ACHN (cell line): ENCODE results near the gene CPOX.

Source experiments
- DNase-seq: peaks from one replicate; pipeline ENCODE4 v3.0.0-alpha.2; 2015
- in situ Hi-C: cut with HindIII; loops from 2 replicates; pipeline ENCODE4 v1.10.0; 2017; ENCODE audit warnings: low sequenced_read_pairs, low pct_ligation_motif_present, low pct_unique_long_range_greater_than_20kb

Gene CPOX

DNA sequence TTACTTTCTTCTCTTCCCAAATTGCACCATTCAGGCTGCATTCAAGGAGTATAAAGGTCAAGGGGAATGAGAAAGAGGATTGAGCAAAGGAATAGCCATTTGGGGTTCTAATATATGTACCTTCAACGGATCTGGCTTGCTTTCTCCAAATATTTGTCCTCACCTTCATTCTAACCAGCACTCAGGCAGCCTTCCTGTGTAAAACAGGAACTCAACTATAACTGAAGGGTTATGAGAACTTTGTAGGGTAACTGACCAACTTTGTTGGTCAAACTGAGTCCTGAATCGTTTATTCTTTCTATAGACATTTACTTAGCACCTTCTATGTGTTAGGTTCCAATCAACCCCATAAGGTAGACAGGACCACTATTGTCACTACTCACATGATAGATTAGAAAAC lies 5.1 kb upstream of the CPOX start:
- in situ Hi-C loops = no loop called here
- DNase-seq = no peak

DNA sequence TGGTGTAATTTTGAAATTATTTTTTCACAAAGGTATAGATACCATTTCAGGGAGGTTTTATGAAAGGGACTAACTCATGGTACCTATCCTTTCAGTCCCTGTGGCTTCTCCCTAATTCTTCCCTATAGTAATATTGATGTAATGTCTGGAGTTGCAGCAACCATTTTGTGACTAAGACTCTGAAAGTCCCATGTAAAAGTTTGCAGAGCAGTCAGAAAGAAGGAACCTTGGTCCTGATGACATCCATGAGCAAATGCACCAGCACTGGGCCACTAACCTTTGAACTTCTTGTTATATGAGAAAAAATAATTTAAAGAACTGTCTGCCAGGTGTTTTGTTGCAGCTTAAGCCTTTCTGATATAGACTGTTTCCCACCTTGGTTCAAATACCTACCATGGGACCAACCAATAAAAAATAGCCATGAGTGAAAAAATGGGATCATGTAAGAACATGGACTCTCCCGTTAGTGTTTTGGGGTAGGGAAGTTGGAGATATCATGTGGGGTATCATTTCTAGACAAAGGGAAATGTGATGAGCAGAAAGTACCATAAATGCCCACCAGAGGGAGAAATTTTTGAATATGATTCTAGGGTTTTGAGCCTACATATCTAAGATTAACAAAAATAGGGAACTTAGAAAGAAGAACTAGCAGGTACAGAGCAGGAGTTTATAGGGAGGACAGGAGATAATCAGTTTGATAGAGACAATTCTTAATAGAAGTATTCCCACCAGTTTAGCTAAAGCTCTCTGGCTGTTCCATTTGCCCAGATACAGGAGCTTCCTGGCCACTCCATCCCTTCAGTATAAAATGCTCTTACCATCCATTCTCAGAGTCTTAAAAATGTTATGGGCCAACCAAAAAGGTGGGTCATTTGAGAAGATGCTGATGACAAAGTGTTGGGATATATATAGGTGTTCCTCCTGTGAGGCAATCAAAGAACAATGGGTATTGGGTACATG lies 3.4 kb upstream of the CPOX start:
- in situ Hi-C loops = no loop called here
- DNase-seq = peak; percentile 47

DNA sequence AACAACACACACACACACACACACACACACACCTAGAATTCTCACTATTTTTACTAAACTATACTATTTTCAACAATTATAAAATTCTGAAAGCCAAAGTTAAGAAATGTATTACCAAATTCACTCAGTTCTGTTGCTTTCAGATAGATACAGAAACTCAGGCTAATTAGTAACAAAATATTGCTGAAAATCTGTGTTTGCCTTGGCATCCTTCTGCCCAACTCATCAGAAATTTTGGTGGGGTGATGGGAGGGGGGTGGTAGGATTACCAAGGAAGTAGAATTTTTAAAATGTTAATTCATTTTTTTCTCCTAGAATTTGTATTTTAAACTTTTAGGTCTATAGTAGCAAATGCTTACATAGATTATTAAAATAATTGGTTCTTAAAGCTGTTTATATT lies 2.7 kb upstream of the CPOX start:
- DNase-seq = no peak
- in situ Hi-C loops = no loop called here

DNA sequence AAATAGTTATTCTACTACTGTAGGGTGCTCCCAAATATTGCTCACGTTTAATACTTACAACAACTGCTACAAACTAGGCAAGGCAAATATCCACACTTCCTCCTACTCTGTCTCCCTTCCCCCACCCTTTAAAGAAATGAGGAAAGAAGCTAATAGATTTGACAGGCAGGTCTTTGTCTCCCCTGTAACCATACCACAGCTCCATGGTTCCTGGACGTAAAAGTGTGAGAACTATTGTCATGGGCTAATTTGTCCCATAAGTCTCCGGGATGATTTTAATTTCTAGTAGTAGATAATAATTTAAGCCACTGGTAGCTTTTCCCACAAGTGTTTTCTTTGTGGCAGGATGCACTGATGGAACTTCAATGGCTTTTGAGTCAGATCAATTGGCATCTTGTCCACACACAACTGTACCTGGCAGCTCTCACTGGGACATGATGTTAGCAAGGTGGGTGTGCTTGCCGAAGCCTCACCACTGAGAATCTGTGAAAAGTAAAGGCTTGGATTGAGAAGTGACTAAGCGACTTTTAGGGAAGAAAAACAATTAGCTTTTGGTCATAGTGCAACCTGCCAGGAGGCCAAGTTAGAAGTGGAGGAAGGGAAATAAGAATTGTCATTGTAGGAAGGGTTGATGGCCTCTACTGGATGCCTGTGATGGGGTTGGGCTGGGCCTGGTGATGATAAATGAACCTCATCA lies 1.4 kb upstream of the CPOX start:
- DNase-seq = no peak
- in situ Hi-C loops = no loop called here

DNA sequence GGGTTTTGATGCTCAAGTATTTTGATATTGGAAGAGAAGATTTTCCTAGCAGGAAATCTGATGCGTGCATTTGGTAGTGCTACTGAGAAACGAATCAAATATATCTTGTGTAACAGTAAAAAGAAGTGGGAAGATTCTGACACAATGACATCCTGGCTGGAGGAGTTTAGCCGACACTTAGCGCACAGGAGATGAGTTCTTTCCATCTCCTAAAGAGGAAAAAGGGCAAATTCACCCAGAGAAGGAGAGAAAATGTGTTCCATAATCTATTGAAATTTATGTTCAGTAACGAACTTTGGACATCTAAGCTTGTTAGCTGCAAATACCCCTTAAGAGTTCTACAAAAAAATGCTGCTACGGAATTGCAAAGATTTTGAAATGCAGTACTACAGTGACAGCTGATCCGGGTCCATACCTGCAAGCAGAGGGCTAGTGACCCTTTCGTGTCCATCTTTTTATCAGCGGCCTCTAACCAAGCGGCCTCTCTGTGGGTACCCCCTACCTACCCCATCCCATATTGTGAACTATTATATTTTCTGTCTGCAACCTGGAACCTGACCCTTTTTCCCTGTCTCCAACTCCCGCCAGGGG lies 971 bp downstream of the CPOX start:
- in situ Hi-C loops = no loop called here
- DNase-seq = no peak

DNA sequence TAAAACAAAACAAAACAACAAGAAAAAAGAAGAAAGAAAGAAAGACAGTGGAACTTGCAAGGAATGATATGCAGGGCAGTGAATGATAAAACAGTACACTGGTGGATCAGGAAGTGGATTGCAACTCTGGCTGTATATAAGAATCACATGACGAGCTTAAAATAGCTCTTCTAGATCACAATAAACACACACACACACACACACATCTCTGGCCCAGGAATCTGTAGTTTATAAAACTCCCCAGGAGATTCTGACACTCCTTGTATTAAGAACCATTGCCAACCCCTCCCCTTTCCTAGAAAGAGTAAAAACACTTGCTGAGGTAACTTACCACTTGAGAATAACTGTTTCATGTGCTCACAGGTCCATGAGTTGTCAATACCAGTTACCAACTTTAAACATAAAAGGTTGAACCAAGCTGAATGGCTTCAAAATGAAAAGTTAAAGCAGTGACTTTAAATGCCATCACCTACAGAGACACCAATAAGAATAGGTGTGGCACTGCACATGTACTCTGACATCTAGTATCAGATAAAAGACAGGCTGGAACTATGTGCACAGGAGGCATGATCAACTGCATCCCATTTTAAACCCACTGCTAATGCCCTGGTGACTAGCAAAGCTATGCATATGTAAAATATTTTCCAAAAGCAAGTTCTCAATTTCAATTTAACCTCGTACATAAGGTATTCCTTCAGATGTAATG lies 3.9 kb downstream of the CPOX start:
- in situ Hi-C loops = no loop called here

DNA sequence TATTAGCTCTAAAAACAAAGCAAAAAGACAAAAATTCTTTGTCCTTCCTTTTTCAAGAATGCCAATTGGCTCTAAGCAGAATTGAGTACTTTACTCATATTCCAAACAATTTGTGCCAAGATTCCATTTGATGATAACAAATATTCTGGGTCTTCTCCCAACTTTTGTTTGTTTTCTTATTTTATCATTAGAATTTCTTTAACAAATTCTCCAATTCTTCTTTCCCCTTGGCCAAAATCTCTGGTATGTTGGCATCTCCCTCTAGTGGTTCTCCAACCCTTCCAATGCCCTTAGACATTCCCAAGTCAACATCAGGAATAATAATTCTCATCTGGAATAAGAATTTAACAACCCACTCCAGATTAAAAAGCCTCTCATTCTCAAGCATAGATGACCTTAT lies 5.3 kb downstream of the CPOX start:
- in situ Hi-C loops = no loop called here
- no peak for DNase-seq

More for the DNA sequence above, 3.9 kb downstream of the CPOX start:
- no peak for DNase-seq

DNA sequence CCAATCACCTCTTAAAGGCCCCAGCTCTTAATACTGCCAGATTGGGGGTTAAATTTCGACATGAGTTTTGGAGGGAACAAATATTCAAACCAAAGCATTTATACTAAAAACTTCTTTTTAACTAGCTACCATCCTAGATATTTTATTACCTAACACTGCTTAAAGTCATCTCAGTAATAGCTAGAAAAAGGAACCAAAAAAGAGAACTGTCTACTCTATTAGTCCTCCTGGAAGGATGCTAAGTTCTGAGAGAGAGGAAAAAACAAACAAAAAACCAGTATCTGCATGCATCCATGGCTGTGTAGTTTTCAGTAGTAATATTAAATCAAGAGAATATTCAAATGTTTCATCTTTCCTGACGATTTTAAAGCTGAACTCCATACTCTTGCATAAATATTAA lies 5.8 kb downstream of the CPOX start:
- in situ Hi-C loops = no loop called here
- no peak for DNase-seq

DNA sequence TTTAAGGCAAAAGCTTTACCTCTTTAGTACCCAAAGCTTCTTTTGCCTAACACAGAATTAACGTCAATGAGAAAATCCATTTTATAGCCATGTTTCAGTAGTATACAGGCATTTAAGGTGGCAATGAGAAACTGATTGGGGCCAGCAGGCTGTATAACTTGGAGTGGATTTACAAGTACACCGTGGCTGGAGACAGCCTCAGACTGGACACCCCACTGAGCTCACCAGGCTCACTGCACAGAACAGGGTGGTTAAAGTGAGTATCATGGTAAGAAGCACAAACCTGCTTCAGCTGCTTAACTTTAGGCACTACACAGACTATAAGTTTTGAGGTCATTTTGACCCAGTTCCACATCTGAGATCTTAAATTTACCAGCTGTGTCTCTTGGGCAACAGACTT lies 8.9 kb downstream of the CPOX start:
- no peak for DNase-seq
- in situ Hi-C loops = no loop called here

DNA sequence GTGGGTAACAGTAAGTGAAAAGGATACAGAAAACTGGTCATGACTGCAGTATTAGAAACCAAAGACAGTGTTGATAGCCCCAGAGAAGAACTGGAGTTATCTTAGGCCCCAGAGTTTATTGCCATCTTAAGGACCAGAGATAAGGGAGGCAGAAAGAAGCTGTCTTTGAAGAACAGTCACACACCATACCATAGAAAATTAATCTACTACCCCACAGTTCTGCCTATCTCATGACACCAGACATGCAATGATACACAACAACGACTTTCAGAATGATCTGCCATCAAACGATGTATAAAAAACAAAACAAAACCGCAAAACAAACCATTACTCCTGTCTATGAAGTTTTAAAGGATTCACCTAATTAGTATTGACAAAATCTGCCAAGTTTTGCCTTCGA lies 9.6 kb downstream of the CPOX start:
- in situ Hi-C loops = no loop called here
- DNase-seq = no peak

DNA sequence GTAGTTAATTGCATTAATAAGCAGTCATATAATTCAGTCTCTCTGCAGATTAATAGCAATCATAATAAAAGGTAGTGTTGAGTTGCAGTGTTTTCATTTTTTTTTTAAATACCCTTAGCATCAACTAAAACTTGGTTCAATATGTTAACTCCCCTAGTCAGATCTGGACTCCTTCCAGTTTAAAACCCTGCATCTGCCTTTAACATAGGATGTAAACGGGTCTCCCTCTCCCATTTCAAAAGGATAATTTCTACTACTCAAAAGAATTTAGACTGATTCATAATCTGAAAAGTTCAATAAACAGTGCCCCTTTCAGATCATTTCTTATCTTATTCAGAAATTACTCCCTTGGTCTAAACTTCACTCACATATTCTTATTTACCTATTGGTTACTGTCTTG lies 11.4 kb downstream of the CPOX start:
- in situ Hi-C loops = no loop called here
- DNase-seq = no peak

DNA sequence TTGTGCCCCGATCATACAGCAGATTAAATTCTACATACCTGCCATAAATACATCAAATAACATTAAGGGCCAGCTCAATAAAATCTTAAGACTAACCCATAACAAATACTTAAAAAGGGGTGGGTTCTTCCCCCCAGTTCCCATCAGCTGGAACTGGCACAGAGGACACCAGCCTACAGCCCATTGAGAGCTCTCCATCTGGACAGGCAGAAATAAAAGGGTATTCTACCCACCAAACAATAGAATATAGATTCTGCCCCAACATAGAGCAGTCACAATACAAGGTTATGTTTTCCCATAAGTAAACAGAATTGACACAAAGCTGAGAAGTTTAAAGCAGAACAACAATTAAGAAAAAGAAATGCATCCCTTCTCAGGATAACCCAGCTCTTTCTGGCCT lies 11.9 kb downstream of the CPOX start:
- no peak for DNase-seq
- in situ Hi-C loops = no loop called here

DNA sequence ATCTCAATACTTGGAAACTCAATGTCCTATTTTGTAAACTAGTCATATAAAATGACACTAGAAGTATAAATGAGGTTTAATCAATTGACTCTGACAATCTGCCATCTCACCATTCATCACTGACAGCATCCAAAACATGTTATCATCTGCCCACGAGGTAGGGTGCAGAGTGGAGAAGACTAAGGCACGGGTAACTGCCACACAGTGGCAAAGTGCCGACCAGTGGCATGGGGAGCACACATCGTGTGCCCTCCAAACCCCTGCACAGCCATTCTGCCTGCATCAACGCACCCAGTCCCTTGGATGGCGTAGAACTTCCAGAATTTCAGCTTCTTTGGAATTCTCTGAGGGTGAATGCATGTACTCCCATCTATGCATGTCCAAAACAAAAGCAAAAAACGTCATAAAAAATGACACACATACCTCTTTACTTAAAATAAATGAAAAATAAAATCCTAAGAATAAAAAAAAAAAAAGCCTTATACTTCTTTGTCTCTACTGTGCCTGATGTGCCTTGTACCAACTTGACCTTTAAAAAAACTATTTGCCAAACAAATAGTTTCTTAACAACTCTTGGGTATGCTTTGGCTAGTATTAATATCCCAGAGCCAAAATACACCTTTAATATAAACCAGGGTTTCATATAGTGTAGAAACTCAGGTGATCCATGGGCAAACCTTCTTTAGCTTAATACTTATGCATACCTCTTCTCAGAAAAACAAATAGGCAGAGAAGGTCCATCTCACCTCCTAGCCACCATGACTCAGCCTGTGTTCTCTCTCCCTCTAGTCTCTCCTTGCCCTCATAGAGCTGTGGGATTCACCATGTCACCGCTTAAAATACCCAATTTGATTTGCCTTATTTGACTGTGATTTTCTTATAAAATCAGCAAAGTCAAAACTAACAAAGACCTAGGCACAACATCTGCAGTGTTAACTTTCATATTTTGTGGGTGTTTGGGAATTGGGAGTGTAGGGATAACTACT lies 12.7 kb downstream of the CPOX start:
- in situ Hi-C loops = no loop called here
- DNase-seq = no peak

DNA sequence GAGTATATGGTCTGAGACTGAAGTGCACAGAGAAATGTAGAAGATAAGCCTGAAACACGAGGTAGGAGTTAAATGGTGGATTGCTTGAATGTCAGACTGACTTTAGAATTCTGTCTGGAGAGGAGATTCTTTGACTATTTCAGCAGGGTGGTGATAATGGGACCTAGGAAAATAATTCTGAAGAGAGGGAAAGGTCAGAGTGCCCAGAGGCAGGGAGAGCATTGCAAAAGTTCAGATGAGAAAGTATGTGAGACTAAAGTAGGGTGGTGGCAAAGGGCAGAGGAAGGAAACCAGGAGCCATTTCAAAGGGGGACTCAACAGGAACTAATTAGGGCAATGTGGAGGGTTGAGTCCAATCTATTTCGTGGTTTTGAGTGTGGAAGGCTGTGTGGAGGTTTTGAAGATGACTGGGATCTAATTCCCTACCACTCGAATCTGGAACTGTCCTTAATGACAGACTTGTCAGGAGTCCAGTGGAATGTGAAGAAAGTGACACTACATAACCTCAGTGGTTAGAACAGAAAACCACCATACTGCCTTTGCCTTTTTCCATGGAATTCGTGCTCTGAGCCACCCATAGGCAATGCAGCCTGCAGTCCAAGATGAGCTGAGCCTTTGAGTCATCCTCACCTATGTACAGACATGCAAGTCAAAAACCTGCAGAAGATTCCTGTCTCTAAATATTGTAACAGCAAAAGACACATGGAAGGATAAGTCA lies 16.1 kb downstream of the CPOX start:
- in situ Hi-C loops = no loop called here
- DNase-seq = no peak

DNA sequence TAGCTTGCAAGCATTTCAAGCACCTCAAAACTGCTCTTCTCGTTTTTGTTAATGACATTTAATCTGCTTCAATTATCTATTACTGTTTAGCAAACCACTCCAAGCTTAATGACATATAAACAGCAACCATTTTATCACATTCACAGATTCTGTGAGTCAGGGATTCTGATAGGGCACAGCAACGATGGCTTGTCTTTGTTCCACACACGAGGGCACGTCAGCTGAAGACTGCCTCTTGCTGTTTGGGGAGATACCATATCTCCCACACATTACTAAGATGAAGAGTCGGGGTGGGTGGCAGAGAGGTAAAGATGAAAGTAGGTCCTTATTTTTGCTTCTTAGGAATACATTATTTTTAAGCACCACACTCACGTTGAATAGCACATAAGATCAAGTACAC lies 19.3 kb downstream of the CPOX start:
- DNase-seq = no peak
- in situ Hi-C loops = no loop called here

DNA sequence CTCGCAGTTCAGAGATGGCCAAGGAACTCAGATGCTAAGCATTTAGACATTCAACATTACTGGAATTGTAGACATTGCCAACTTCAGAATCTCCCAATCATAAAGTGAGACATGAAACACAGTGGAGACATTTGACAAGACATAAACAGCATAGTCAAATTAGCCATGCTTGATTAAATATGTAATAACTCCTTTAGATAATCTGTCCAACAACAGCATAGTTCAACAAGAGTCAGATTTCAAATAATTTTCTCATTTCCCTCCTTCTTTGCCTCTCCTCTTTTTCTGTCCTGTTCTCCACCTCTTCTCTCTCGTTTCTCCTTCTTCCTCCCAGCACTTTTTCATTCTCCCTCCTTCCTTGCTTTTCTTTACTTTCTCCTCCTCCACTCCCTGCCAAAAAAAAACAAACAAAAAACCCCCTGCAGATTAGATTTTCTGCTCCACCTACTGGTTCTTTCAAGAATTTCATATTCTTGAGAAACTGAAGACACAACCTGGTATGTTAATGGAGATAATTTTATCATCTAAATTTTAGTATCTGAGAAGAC lies 20.2 kb downstream of the CPOX start:
- DNase-seq = peak; percentile 41
- in situ Hi-C loops = no loop called here

DNA sequence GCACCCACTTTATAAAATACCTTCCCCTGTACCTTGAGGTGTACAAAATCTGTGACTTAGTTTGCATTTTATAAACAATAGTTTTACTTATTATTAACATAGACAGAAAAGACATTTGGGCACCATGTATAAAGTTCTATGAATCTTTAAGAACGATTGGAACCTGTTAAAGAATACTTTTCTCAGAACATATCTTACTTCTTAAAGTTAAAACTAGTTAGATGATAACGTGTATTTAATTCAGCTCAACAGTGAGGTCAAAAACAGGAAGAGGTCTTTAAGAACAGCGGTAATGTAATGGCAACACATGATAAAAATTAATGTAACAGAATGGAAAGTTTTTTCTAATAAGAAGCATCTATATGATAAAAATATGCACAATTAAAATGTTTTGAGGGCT lies 25.0 kb downstream of the CPOX start:
- no peak for DNase-seq
- in situ Hi-C loops = no loop called here
